ENCODE measurements around the gene RPGR.

The RPGR gene

DNA sequence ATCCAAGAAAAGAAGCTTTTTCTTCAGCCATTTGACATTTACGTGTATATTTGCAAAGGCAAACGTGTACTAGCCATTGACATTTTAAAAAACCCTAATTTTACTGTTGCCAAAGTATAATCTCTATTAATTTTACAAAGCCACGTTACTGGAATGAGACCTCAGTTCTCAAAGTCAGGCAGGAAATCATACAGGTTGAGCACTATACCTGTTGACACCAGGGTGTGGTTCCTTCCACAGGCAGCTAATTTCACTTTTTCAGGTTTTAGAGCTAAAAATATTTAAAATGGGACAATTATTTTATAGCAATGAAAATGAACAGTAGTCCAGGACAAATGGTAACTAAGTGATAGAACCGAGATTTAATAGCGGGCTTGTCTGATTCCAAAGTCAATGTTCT lies 6.5 kb downstream of the RPGR start:
- H3K4me3 ChIP-seq (ENCODE audit: low read depth, low read length), result no peak overlapping the region
- TF ChIP-seq, protein P1, sequence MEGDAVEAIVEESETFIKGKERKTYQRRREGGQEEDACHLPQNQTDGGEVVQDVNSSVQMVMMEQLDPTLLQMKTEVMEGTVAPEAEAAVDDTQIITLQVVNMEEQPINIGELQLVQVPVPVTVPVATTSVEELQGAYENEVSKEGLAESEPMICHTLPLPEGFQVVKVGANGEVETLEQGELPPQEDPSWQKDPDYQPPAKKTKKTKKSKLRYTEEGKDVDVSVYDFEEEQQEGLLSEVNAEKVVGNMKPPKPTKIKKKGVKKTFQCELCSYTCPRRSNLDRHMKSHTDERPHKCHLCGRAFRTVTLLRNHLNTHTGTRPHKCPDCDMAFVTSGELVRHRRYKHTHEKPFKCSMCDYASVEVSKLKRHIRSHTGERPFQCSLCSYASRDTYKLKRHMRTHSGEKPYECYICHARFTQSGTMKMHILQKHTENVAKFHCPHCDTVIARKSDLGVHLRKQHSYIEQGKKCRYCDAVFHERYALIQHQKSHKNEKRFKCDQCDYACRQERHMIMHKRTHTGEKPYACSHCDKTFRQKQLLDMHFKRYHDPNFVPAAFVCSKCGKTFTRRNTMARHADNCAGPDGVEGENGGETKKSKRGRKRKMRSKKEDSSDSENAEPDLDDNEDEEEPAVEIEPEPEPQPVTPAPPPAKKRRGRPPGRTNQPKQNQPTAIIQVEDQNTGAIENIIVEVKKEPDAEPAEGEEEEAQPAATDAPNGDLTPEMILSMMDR (IDR thresholded peaks at IDR 0.05; ENCODE audit: low read depth, low read length), result no peak

DNA sequence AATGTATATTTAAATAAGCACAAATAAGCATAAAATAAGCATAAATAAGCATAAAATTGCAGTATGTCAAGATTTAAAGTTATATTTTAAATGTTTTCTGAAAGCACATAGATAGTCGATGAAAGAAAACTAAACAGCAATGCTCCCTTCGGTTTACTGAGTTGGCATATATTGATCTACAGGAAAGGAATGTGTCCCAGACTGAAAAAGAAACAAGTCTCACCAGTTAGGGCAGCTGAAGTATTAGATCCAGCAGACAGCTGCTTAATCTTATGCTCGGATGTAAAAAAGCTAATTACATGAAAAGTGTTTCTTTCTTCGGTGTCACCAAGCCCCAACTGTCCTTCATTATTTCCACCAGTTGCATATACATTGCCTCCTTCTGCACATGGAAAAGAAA lies 8.7 kb downstream of the RPGR start:
- no peak overlapping the region for H3K4me3 ChIP-seq (ENCODE audit: low read depth, low read length)
- TF ChIP-seq, protein P1 (IDR thresholded peaks at IDR 0.05; ENCODE audit: low read depth, low read length), result no peak

DNA sequence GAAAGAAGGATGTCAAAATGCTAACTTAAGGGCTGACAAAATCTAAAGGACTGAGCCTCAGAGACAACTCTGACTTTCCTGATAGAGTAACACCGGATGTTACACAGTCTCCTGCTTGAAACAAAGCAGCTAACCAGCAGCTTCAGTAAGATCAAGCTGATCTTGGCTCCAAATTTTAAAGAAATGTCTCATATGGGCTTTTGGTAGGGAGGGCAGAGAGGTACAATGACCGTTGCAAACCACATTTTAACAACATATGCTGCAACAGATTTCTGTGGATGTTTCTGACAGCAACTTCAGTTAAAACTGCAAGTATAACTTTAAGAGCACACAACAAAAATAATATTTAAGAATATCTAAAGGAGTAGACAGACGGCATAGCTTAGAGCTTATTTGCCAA lies 9.1 kb downstream of the RPGR start:
- TF ChIP-seq, protein P1 (IDR thresholded peaks at IDR 0.05; ENCODE audit: low read depth, low read length), result no peak
- no peak overlapping the region for H3K4me3 ChIP-seq (ENCODE audit: low read depth, low read length)

DNA sequence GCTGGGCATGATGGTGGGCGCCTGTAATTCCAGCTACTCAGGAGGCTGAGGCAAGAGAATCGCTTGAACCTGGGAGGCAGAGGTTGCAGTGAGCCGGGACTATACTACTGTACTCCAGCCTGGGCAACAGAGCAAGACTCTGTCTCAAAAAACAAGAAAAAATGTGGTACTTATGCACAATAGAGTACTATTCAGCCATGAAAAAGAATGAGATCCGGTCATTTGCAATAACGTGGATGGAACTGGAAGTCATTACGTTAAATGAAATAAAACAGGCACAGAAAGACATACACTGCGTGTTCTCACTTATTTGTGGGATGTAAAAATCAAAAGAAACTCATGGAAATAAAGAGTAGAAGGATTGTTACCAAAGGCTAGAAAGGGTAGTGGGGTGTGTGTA lies 12.1 kb downstream of the RPGR start:
- TF ChIP-seq, protein P1 (IDR thresholded peaks at IDR 0.05; ENCODE audit: low read depth, low read length), result no peak
- H3K4me3 ChIP-seq (ENCODE audit: low read depth, low read length), result no peak overlapping the region

DNA sequence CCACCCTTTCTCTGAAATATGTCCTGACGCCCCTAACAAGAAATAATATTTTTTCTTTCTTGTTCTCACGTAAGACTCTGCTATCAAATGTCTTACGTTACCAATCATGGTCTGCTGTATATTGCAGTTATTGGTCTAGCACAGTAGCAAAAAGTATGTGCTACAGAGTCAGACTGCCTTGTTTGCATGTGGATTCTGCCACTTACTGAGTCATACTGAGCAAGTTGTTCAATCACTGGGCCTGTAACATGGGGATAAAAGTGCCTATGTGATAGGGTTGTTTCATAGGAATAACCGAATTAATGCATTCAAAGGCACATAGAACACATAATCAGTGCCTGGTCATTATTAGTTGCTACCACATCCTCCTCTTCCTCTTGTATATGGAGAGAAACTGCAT lies 14.1 kb downstream of the RPGR start:
- no peak overlapping the region for H3K4me3 ChIP-seq (ENCODE audit: low read depth, low read length)
- TF ChIP-seq, protein P1 (IDR thresholded peaks at IDR 0.05; ENCODE audit: low read depth, low read length), result no peak

DNA sequence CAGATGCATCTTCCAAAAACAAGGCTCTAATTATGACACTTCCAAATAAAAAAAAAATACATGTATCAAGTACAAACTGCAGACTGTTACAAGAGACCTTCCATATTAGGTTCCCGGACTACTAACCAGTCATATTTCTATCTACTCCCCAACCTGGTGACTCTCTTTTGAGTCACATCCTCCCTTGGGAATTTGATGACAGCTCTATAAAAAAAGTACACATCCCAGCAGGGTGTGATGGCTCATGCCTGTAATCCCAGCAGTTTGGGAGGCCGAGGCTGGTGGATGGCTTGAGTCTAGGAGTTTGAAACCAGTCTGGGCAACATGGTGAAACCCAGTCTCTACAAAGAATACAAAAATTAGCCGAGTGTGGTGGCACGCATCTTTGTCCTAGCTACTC lies 14.9 kb downstream of the RPGR start:
- TF ChIP-seq, protein P1 (IDR thresholded peaks at IDR 0.05; ENCODE audit: low read depth, low read length), result no peak
- no peak overlapping the region for H3K4me3 ChIP-seq (ENCODE audit: low read depth, low read length)

DNA sequence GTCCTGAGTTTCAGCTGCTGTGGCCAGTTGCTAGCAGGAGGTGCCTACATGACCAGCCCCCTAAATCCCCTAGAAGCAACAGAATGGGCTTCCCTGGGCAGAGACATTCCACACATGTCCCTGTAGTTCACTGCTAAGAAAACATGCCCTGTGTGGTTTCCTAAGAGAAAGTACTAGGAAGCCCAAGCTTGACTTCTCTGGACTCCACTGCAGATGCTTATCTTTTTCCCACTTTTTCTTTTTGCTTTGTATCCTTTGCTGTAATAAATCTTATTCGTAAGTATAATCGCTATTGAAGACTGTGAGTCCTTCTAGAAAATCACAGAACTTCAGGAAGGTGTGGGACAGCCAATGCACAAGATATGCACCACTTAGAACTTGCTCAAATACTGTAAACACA lies 15.6 kb downstream of the RPGR start:
- TF ChIP-seq, protein P1 (IDR thresholded peaks at IDR 0.05; ENCODE audit: low read depth, low read length), result no peak

More for the DNA sequence above, 15.6 kb downstream of the RPGR start:
- no peak overlapping the region for H3K4me3 ChIP-seq (ENCODE audit: low read depth, low read length)
